ENCODE data around the gene FAM193A. TPM values are rescaled to one million over a fixed set of nuclear protein-coding genes. Genes with fewer than 3 reads are reported as not detected.
"Not testable (repeated sequence)": the region's sequence is repeated elsewhere in the genome, so short reads cannot be mapped to it uniquely, and the experiment has no call there.

Gene FAM193A
- polyA plus RNA-seq, 2 donors, result 5.8 to 10.2 TPM

DNA sequence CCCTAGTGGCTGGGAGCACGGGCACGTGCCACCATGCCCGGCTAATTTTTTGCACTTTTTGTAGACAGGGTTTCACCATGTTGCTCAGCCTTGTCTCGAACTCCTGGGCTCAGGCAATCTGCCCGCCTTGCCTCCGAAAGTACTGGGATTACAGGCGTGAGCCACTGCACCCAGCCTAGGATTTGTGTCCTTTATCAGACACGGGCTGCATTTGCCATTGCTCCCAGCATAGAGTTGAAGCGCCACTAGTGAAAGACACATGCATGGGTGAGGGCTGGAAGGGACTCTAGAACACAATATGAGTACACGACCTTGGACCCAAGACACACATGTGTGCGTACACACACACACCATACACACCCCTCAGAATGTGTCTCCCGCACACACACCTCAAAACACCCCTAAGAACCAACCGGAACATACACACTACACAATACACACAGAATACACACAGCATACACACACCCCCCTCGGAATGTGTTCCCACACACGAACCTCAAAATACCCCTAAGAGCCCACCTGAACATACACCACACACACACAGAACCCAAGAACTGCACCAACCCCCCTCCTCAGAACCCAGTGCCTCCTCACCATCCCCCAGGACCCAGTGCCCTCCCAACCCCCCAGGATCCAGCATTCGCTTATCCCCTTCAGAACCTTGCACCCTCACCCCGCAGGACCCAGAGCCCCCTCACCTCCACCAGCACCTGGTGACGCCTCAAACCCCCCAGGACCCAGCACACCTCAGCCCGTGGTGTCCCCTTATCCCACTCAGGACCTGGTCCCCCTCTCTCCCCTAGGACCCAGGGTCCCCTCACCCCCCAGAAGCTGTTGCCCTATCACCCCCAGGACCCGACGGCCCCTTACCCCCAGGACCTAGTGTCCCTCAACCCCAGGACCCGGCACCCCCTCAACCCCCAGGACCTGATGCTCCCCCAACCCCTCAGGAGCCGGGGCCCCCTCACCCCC, 218.7 kb downstream of the FAM193A start:
- Histone ChIP-seq H3K36me3 (ENCODE audit: control insufficient read depth in 2 of 2, insufficient read depth in 2 of 2, low read length in 1 of 2) (peaks cover 0 to 6% of the 10 kb centered on the region in 2 donors), H3K27ac (ENCODE audit: low read depth in 2 of 2, low read length in 1 of 2) (peak overlapping the region; percentile 92 to 93), H3K9me3 (ENCODE audit: control insufficient read depth in 2 of 2, insufficient read depth in 1 of 2, low read depth in 1 of 2, low read length in 1 of 2) (no peaks in the 10 kb centered on the region), H3K4me3 (ENCODE audit: low read depth in 1 of 2, low read length in 2 of 2) (peak overlapping the region; percentile 61 to 86), H3K4me1 (ENCODE audit: control insufficient read depth in 2 of 2, insufficient read depth in 2 of 2, low read length in 1 of 2) (peaks cover 0 to 14% of the 10 kb centered on the region in 2 donors), H3K27me3 (ENCODE audit: control insufficient read depth in 1 of 2, insufficient read depth in 2 of 2, low read length in 2 of 2) (no peaks in the 10 kb centered on the region)
- 40 to 44% methylated on average over 23 of the region's 23 CpGs for WGBS, 2 donors

DNA sequence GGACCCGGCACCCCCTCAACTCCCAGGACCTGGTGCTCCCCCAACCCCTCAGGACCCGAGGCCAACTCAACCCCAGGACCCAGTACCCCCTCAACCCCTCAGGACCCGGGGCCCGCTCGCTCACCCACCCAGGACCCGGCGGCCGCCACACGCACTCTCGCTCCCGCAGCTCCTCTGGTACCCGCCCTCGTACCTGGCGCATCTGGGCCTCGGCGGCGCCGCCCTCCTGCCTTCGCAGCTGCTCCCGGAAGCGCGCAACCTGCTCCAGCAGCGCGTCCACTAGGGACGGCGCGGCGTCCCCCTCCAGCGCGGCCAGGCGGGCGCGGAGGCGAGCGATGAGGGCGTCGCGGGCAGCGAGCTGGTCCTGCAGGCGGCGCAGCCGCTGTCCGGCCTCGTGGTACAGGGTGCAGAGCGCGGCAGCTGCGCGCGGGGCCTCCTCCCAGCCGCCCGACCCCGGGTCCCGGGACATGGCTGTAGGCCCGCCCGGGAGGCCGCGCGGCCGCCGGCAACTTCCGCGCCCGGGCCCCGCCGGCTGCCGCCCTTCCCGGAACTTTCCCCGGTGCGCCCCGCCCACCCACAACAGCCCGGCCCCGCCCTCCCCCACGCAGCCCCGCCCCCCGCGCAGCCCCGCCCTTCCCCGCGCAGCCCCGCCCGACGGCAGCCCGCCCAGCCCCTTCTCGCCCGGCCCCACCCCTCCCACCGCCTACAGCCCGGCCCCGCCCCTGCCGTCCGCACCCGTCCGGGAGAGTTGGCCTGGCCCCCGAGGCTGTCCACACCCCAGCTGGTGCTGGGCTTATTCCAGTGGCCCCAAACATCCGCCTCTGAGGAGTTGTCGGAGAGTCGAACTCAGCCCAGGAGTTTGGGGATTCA, 219.6 kb downstream of the FAM193A start, which contains the start of gene TNIP2:
Gene TNIP2 (minus strand): TSS at position 516 of the 870 bp plus-strand sequence. CDS start 47 bp downstream, at position 469.
- H3K27me3 ChIP-seq (ENCODE audit: control insufficient read depth in 1 of 2, insufficient read depth in 2 of 2, low read length in 2 of 2), result no peaks in the 10 kb centered on the region
- H3K36me3 ChIP-seq (ENCODE audit: control insufficient read depth in 2 of 2, insufficient read depth in 2 of 2, low read length in 1 of 2), result peaks cover 0 to 2% of the 10 kb centered on the region in 2 donors
- H3K9me3 ChIP-seq (ENCODE audit: control insufficient read depth in 2 of 2, insufficient read depth in 1 of 2, low read depth in 1 of 2, low read length in 1 of 2), result no peaks in the 10 kb centered on the region
- peak within 1 kb of the TSS; percentile 61 to 86 for H3K4me3 ChIP-seq (ENCODE audit: low read depth in 1 of 2, low read length in 2 of 2)
- 0% methylated on average over 48 to 95 of the region's 96 CpGs for WGBS, 2 donors
- H3K27ac ChIP-seq (ENCODE audit: low read depth in 2 of 2, low read length in 1 of 2), result peak within 1 kb of the TSS; percentile 92 to 93
- H3K4me1 ChIP-seq (ENCODE audit: control insufficient read depth in 2 of 2, insufficient read depth in 2 of 2, low read length in 1 of 2), result peaks cover 0 to 13% of the 10 kb centered on the region in 2 donors

DNA sequence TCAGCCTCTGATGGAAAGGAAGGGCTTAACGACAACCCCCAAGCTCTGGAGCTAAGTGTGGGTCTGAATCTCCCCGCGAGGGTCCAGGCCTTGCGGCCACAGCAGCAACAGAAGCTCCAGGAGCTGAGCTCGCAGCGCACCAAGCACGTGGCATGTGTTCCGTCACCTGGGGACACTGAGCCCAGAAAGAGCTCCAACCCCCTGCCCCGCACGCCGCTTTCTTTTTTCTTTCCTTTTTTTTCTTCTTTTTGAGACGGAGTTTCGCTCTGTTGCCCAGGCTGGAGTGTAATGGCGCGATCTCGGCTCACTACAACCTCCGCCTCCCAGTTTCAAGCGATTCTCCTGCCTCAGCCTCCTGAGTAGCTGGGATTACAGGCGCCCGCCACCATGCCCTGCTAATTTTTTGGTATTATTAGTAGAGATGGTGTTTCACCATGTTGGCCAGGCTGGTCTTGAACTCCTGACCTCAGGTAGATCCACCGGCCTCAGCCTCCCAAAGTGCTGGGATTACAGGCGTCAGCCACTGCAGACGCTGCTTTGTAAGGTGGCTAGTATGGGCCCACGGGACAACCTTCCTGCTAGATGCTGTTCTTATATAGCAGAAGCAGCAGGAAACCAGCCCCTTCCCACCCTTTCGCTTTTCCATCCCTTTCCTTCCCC, 220.4 kb downstream of the FAM193A start:
- Histone ChIP-seq H3K9me3 (ENCODE audit: control insufficient read depth in 2 of 2, insufficient read depth in 1 of 2, low read depth in 1 of 2, low read length in 1 of 2) (no peaks in the 10 kb centered on the region), H3K4me1 (ENCODE audit: control insufficient read depth in 2 of 2, insufficient read depth in 2 of 2, low read length in 1 of 2) (peaks cover 3 to 16% of the 10 kb centered on the region in 2 donors), H3K27me3 (ENCODE audit: control insufficient read depth in 1 of 2, insufficient read depth in 2 of 2, low read length in 2 of 2) (no peaks in the 10 kb centered on the region), H3K36me3 (ENCODE audit: control insufficient read depth in 2 of 2, insufficient read depth in 2 of 2, low read length in 1 of 2) (peaks cover 0 to 2% of the 10 kb centered on the region in 2 donors), H3K27ac (ENCODE audit: low read depth in 2 of 2, low read length in 1 of 2) (peak overlapping the region; percentile 44 to 57), H3K4me3 (ENCODE audit: low read depth in 1 of 2, low read length in 2 of 2) (no peak overlapping the region)
- 65 to 70% methylated on average over 25 of the region's 25 CpGs for WGBS, 2 donors

DNA sequence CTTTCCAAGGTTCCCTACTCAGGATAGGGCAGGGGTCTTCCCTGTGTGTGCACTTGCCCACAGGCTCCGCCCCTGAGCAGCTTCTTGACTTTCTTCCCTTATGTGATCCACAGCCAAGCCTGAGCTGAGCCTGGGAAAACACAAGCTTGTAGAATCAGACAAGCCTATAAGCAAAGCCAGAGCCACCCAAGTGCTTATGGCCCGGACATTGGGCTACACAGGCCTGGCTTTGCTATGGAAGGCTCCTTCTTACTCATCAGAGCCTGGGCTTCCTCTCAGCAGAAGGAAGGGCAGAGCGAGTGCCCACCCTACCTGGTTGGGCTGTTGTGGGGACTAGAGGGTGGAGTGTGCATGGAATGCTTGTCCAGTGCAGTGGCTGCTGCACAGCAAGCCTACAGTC, 221.0 kb downstream of the FAM193A start:
- Histone ChIP-seq H3K27ac (ENCODE audit: low read depth in 2 of 2, low read length in 1 of 2) (no peak overlapping the region), H3K4me1 (ENCODE audit: control insufficient read depth in 2 of 2, insufficient read depth in 2 of 2, low read length in 1 of 2) (peaks cover 3 to 16% of the 10 kb centered on the region in 2 donors)
- WGBS, 2 donors, result 92 to 93% methylated on average over 3 of the region's 3 CpGs

DNA sequence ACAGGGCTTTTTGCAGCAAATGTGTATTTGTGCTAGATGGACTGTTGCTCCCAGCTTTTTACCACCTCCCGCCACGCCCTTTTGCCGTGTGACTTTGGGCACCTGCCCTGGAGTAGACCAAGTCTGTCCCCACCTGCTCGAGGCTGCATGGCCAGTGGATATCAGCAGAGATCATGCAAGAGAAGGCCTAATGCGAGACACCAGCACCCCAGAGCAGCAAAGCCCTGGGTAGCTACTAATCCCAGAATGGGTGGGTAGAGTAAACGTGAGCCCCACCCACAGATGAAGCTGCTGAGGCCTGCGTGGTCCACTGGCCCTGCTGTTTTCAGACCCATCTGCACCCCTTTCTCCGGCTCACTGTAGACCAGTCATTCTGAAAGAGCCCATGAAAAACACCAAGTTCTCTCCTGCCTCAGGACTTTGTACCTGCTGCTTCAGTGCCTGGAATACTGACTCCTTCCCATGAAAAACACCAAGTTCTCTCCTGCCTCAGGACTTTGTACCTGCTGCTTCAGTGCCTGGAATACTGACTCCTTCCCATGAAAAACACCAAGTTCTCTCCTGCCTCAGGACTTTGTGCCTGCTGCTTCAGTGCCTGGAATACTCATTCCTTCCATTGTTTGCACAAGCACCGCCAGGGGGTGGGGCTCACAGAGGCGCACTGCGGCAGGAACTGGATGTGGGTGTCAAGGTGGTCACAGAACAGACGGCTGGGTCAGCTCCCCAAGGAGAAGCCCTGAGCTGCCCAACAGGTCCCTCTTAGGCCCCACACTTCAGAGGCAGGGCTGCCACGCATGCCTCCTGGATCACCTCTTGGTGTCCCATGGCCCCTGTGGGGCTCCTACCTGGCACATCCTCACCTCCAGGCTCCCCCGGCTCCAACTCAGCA, 224.8 kb downstream of the FAM193A start:
- Histone ChIP-seq H3K9me3 (ENCODE audit: control insufficient read depth in 2 of 2, insufficient read depth in 1 of 2, low read depth in 1 of 2, low read length in 1 of 2) (no peaks in the 10 kb centered on the region), H3K27ac (ENCODE audit: low read depth in 2 of 2, low read length in 1 of 2) (no peak overlapping the region), H3K4me1 (ENCODE audit: control insufficient read depth in 2 of 2, insufficient read depth in 2 of 2, low read length in 1 of 2) (peaks cover 3 to 6% of the 10 kb centered on the region in 2 donors), H3K27me3 (ENCODE audit: control insufficient read depth in 1 of 2, insufficient read depth in 2 of 2, low read length in 2 of 2) (no peaks in the 10 kb centered on the region), H3K36me3 (ENCODE audit: control insufficient read depth in 2 of 2, insufficient read depth in 2 of 2, low read length in 1 of 2) (no peaks in the 10 kb centered on the region), H3K4me3 (ENCODE audit: low read depth in 1 of 2, low read length in 2 of 2) (no peak overlapping the region)
- 49 to 60% methylated on average over 14 of the region's 14 CpGs for WGBS, 2 donors

More for the DNA sequence above, 221.0 kb downstream of the FAM193A start:
- no peak overlapping the region for H3K4me3 ChIP-seq (ENCODE audit: low read depth in 1 of 2, low read length in 2 of 2)
- H3K9me3 ChIP-seq (ENCODE audit: control insufficient read depth in 2 of 2, insufficient read depth in 1 of 2, low read depth in 1 of 2, low read length in 1 of 2), result no peaks in the 10 kb centered on the region
- no peaks in the 10 kb centered on the region for H3K27me3 ChIP-seq (ENCODE audit: control insufficient read depth in 1 of 2, insufficient read depth in 2 of 2, low read length in 2 of 2)
- H3K36me3 ChIP-seq (ENCODE audit: control insufficient read depth in 2 of 2, insufficient read depth in 2 of 2, low read length in 1 of 2), result no peaks in the 10 kb centered on the region

DNA sequence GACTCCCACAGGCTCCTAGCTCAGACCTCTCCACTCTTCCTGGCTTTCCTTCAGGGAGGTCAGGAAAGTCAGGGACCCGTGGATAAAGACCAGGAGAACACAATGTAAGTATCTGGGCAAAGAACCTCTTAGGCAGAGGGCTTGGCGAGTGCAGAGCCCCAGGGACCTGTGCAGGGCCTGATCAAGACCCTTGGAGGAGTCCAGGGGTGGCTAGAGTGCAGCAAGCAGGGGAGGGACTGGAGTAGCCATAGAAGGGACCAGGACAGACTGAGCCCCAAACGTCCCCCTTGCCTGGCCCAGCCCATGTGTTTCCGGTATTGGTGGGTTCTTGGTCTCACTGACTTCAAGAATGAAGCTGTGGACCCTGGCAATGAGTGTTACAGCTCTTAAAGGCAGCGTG, 225.6 kb downstream of the FAM193A start:
- no peaks in the 10 kb centered on the region for H3K9me3 ChIP-seq (ENCODE audit: control insufficient read depth in 2 of 2, insufficient read depth in 1 of 2, low read depth in 1 of 2, low read length in 1 of 2)
- no peak overlapping the region for H3K4me3 ChIP-seq (ENCODE audit: low read depth in 1 of 2, low read length in 2 of 2)
- 64 to 73% methylated on average over 5 of the region's 5 CpGs for WGBS, 2 donors
- no peak overlapping the region for H3K27ac ChIP-seq (ENCODE audit: low read depth in 2 of 2, low read length in 1 of 2)
- H3K36me3 ChIP-seq (ENCODE audit: control insufficient read depth in 2 of 2, insufficient read depth in 2 of 2, low read length in 1 of 2), result no peaks in the 10 kb centered on the region
- no peaks in the 10 kb centered on the region for H3K27me3 ChIP-seq (ENCODE audit: control insufficient read depth in 1 of 2, insufficient read depth in 2 of 2, low read length in 2 of 2)
- H3K4me1 ChIP-seq (ENCODE audit: control insufficient read depth in 2 of 2, insufficient read depth in 2 of 2, low read length in 1 of 2), result peaks cover 3 to 6% of the 10 kb centered on the region in 2 donors

DNA sequence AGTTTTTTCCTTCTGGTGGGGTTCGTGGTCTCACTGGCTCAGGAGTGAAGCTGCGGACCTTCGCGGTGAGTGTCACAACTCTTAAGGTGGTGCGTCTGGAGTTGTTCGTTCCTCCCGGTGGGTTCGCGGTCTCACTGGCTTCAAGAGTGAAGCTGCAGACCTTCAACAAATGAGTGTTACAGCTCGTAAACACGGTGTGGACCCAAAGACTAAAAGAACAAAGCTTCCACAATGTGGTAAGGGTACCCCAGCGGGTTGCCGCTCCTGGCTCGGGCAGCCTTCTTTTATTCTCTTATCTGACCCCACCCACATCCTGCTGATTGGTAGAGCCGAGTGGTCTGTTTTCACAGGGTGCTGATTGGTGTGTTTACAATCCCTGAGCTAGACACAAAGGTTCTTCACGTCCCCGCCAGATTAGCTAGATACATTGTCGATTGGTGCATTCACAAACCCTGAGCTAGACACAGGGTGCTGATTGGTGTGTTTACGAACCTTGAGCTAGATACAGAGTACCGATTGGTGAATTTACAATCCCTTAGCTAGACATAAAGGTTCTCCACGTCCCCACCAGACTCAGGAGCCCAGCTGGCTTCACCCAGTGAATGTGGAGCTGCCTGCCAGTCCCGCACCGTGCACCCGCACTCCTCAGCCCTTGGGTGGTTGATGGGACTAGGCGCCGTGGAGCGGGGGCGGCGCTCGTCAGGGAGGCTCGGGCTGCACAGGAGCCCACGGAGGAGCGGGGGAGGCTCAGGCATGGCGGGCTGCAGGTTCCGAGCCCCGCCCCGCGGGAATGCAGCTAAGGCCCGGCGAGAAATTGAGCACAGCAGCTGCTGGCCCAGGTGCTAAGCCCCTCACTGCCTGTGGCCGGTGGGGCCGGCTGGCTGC, 226.3 kb downstream of the FAM193A start:
- not testable (repeated sequence) for H3K36me3 ChIP-seq (ENCODE audit: control insufficient read depth in 2 of 2, insufficient read depth in 2 of 2, low read length in 1 of 2); H3K27ac ChIP-seq (ENCODE audit: low read depth in 2 of 2, low read length in 1 of 2); H3K4me1 ChIP-seq (ENCODE audit: control insufficient read depth in 2 of 2, insufficient read depth in 2 of 2, low read length in 1 of 2); H3K4me3 ChIP-seq (ENCODE audit: low read depth in 1 of 2, low read length in 2 of 2); H3K27me3 ChIP-seq (ENCODE audit: control insufficient read depth in 1 of 2, insufficient read depth in 2 of 2, low read length in 2 of 2); H3K9me3 ChIP-seq (ENCODE audit: control insufficient read depth in 2 of 2, insufficient read depth in 1 of 2, low read depth in 1 of 2, low read length in 1 of 2)
- 95 to 97% methylated on average over 36 to 42 of the region's 42 CpGs for WGBS, 2 donors

DNA sequence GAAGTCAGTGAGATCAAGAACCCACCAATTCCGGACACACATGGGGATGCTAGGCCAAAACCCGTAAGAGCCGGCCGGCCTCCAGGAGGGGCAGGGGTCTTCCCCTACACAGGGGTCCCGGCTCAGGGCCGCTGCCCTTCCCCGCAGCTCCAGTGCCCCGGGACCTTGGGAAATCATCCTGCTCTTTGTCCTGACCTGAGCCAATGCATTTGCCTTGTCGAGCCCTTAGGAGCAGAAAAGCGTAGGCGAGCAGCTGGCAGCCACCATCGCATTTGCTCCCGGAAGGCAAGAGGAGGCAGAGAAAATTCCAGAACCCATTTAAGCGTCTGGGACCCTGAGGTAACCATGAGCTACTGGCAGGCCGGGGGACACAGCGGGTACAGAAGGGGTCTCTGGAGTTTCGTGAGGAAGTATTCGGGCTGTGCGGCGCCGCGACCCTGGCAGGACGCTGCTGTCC, 227.1 kb downstream of the FAM193A start:
- Histone ChIP-seq H3K9me3 (ENCODE audit: control insufficient read depth in 2 of 2, insufficient read depth in 1 of 2, low read depth in 1 of 2, low read length in 1 of 2) (no peaks in the 10 kb centered on the region), H3K27ac (ENCODE audit: low read depth in 2 of 2, low read length in 1 of 2) (peak overlapping the region; percentile 29 to 65), H3K4me1 (ENCODE audit: control insufficient read depth in 2 of 2, insufficient read depth in 2 of 2, low read length in 1 of 2) (peaks cover 3 to 6% of the 10 kb centered on the region in 2 donors), H3K4me3 (ENCODE audit: low read depth in 1 of 2, low read length in 2 of 2) (peak overlapping the region; percentile 48 to 61), H3K36me3 (ENCODE audit: control insufficient read depth in 2 of 2, insufficient read depth in 2 of 2, low read length in 1 of 2) (no peaks in the 10 kb centered on the region), H3K27me3 (ENCODE audit: control insufficient read depth in 1 of 2, insufficient read depth in 2 of 2, low read length in 2 of 2) (no peaks in the 10 kb centered on the region)
- WGBS, 2 donors, result 24 to 43% methylated on average over 23 of the region's 23 CpGs

Measured in esophagus (tissue), 2 donors.